ENCODE results near the gene DOCK6.

Gene DOCK6, protein sequence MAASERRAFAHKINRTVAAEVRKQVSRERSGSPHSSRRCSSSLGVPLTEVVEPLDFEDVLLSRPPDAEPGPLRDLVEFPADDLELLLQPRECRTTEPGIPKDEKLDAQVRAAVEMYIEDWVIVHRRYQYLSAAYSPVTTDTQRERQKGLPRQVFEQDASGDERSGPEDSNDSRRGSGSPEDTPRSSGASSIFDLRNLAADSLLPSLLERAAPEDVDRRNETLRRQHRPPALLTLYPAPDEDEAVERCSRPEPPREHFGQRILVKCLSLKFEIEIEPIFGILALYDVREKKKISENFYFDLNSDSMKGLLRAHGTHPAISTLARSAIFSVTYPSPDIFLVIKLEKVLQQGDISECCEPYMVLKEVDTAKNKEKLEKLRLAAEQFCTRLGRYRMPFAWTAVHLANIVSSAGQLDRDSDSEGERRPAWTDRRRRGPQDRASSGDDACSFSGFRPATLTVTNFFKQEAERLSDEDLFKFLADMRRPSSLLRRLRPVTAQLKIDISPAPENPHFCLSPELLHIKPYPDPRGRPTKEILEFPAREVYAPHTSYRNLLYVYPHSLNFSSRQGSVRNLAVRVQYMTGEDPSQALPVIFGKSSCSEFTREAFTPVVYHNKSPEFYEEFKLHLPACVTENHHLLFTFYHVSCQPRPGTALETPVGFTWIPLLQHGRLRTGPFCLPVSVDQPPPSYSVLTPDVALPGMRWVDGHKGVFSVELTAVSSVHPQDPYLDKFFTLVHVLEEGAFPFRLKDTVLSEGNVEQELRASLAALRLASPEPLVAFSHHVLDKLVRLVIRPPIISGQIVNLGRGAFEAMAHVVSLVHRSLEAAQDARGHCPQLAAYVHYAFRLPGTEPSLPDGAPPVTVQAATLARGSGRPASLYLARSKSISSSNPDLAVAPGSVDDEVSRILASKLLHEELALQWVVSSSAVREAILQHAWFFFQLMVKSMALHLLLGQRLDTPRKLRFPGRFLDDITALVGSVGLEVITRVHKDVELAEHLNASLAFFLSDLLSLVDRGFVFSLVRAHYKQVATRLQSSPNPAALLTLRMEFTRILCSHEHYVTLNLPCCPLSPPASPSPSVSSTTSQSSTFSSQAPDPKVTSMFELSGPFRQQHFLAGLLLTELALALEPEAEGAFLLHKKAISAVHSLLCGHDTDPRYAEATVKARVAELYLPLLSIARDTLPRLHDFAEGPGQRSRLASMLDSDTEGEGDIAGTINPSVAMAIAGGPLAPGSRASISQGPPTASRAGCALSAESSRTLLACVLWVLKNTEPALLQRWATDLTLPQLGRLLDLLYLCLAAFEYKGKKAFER (N-terminal part only)

DNA sequence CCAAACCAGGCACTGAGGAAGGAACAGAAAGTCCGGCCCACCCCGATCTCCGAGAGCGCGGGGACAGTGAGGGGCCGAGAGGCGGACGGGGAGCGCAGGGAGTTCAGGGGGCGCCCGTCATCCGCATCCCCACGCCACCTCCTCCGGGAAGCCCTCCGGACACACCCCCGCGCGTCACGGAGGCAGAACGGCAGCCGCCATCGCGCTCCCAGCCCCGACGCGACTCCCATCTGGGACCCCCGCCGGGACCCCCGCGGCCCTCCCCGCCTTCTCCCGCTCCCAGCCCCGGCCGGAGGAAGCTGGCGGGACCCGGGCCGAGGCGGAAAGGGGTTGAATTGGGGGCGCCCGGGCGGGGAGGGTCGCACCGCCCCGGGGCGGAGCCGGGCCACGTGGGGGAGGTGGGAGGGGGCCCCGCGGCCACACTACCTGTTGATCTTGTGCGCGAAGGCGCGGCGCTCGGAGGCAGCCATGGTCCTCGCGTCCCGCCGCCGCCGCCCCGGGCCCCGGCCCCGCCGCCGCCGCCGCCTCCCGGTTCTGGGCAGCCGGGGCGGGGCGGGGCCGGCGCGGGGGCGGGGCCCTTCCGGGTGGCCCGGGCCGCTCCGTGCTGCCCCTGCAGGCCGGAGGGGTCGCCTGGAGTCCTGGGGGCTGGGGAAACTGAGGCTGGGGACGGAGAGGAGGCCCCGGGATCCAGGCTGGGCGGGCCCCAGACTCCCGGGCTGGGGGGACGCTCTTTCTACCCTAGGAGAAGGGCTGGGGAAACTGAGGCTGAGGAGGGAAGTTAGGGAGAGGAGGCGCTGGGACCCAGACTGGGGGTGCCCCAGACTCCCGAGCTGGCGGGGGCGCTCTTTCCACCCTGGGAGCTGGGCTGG lies at the start of gene DOCK6:
TSS of gene DOCK6 (minus strand) at position 554 of the 869 bp plus-strand sequence. CDS start at position 470, 84 bp downstream.
- DNase-seq: no peak

- no peak for DNase-seq
These were observed 44.0 kb upstream of the DOCK6 start for GRCh38 chr19:11306337-11306736.

DNA sequence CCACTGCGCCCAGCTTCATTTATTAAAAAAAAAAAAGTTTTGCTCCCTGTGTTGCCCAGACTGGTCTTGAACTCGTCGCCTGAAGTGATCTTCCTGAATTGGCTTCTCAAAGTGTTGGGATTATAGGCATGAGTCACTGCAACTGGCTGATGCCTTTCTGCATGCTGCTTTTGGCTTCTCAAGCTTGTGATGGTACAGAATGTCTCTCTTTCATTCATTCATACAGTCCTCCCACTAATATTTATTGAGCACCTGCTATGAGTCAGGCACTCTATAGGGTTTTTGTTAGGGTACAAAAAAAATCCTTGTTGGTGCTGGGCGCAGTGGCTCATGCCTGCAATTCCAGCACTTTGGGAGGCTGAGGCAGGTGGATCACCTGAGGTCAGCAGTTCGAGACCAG lies 42.6 kb upstream of the DOCK6 start:
- no peak for DNase-seq

DNA sequence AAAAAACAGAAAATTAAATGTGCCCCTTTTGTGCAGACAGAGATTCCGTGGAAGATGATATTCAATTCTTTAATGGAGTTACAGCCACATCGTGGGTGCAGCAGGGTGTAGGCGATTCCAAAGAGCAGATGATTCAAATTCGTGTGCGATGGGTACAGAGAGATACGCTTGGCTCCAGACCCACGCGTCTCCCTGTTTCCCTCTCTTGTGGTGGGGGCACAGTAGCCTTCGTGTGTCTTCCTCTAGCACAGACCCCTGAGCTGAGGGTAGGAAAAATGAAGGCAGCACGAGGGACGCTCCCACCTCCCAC lies 38.4 kb upstream of the DOCK6 start:
- DNase-seq: no peak

GRCh38 chr19:11299946-11300810 lies 37.9 kb upstream of the DOCK6 start:
- DNase-seq: no peak

- DNase-seq: no peak
These were observed 33.9 kb upstream of the DOCK6 start for GRCh38 chr19:11296264-11296663.

- no peak for DNase-seq
These were observed 33.4 kb upstream of the DOCK6 start, which contains the start of gene TSPAN16 for GRCh38 chr19:11295665-11296245. Gene TSPAN16 (plus strand): TSS chr19:11296160. CDS start chr19:11296298, 138 bp downstream.

GRCh38 chr19:11295180-11295579 lies 32.9 kb upstream of the DOCK6 start:
- no peak for DNase-seq

DNA sequence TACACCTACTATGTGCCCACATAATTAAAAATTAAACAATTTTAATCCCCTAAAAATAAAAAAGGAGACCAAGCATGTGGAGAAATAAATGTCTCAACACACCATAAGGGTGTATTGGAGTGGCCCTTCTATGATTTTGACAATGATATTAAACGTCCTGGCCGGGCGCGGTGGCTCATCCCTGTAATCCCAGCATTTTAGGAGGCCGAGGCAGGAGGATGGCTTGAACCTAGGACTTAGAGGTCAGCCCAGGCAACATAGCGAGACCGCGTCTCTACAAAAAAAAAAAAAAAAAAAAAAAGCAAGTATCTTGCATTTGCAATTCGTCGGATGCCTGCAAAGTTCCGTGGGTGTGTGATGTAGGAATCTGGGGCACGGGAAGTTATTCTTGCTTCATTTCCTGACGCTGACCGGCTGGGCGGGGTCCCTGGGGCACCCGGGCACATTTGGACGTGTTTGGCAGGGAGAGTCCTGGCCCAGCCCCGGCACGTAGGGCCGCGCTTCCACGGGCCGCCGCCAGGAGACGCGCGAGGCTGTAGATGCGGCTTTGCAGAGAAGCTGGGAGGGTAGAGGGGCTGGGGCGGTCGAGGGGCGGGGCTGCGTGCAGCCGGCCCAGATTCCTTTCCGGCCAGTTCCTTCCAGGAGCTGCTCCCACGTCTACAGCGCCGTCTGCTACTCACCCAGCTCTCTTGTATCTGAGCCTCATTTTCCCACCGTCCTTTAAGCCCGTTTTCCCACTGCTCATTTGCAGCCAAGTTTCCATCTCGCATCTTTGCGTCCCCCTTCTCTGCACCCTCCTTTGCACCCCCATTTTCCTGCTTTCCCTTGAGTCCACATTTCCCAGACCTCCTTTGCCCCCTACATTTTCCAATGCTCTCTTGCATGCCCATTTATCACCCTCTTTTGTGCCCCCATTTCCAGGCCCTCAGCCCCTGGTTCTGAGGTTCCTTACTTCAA lies 31.4 kb upstream of the DOCK6 start:
- peak; percentile 89 for DNase-seq

DNA sequence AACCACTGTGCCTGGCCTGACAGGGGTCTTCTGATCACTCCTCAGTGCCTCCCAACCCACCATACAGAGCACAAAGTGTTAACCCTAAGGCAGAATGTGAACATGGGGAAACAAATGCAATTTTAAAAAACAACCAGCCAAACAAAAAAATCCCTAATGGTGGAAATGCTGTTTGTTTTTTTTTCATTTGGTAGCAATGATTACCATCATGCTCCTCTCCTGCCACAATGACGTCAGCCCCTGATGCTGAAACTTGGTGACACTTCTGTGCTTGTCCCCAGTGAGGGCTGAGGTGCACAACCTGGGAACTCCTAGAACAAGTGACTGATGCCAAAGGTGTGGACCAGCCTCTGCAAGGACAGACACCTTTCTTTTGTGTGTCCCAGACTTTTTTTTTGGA lies 29.7 kb upstream of the DOCK6 start:
- no peak for DNase-seq

GRCh38 chr19:11291415-11291814 lies 29.1 kb upstream of the DOCK6 start:
- no peak for DNase-seq

DNA sequence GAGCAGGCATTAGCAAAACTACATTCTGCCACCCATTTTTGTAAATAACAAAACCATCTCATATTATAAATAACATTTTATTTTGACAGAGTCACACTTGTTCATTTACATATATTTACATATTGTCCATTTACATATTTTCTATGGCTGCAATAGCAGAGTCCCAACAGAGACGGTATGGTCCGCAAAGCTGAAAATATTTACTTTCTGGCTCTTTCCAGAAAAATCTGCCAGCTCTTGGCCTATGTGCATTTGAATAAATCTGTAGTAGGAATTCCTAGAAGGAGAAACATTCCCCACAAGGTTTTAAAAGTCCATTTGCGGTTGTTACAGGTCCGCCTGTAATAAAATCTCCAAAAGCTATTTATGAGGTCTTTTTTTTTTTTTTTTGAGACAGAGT lies 27.9 kb upstream of the DOCK6 start:
- DNase-seq: no peak

- DNase-seq: no peak
These were observed 26.0 kb upstream of the DOCK6 start for GRCh38 chr19:11288349-11288748.

GRCh38 chr19:11286312-11286974 lies 24.1 kb upstream of the DOCK6 start:
- DNase-seq: no peak

DNA sequence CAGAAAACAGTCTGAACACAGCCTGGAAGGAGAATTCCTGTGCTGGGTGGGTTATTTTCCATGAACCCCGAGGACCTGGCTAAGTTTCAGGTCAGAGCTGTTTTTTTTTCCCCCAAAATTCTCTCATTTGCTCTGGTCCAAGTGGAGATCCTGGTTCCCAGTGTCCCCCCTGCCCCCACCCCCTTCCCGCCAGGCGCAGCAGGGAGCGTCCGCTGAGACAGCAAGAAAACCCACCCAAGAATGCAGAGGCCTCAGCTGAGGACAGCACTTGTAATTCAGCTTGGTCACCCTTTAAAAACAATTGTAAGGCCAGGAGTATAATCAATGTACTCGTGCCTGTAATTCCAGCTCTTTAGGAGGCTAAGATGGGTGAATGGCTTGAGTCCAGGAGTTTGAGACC lies 22.2 kb upstream of the DOCK6 start:
- DNase-seq: no peak

DNA sequence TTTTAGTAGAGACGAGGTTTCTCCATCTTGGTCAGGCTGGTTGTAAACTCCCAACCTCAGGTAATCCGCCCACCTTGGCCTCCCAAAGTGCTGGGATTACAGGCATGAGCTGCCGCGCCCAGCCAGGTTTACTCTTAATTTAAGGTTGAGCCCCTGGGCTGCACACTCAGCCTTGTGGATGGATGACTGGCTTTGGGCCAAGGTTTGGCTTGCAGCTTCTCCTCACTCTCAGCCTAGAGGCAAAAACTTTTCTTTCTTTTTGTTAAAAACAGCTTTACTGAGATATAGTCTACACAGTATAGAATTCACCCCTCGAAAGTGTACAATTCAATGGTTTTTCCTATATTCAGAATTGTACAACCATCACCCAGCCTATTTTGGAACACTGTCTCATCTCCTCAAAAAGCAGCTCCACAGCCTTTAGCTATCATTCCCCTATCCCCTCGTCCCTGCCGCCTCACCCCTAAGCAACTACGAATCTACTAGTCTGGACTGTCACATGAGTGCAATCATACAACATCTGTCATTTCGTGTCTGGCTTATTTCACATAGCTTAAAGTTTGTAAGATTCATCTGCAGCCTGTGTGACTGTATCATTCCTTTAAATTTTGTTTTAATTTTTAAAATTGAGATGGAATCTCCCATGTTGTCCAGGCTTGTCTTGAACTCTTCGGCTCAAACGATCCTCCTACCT lies 19.2 kb upstream of the DOCK6 start:
- no peak for DNase-seq

DNA sequence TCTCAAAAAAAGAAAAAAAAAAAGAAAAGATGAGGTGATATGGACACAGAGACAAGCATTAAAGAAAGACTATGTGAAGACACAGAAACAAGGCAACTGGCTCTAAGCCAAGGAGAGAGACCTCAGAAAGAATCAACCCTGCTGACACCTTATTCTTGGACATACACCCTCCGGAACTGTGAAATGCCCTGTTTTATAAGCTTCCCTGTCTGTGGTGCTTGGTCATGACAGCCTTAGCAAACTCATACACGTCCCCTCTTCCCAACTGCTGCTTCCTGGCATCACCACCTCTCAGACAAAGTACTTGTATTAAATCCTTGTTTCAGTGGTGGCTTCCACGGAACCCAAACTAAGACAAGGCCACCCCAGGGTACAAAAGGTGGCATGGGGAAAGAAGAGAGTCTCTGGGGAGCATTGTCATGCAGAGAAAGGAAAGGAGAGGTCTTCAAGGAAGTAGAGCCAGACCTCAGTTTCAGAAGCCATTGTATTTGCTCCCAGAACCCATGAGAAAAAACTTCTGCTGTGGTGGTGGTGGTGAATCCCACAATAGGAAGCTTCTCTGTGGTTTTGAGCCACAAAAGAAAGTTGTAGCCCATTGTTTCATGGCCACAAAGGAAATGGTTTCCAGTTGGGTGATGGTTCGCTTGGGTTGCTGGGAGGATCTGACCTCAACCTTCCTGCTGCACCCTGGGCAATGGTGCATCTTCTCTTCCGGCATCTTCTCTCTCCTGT lies 17.3 kb upstream of the DOCK6 start:
- DNase-seq: no peak

DNA sequence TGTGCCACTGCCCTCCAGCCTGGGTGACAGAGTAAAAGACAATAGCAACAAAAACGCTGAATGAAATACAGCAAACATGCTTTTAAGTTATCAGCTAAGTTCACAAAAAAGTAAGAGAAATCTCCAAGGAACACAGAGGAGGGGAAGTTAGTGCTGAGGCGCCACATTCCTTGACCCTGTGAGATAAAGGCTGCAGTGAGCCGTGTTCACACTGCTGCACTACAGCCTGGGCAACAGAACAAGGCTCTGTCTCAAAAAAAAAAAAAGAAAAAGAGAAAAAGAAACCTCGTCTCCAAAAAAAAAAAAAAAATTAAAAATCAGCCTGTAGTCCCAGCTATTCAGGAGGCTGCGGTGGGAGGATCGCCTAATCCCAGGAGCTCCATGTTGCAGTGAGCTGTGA lies 16.3 kb upstream of the DOCK6 start:
- DNase-seq: no peak

All from GOT3 (cell line).